ENCODE measurements around the gene SYDE2.
"Not testable (repeated sequence)": the region's sequence is repeated elsewhere in the genome, so short reads cannot be mapped to it uniquely, and the experiment has no call there.

The SYDE2 gene

GRCh38 chr1:85172684-85173337, 28.0 kb downstream of the SYDE2 start:
- no peak for DNase-seq (ENCODE audit: low spot score)

- no peak for DNase-seq (ENCODE audit: low spot score)
Observed at GRCh38 chr1:85171721-85172120, 29.1 kb downstream of the SYDE2 start.

- no peak for DNase-seq (ENCODE audit: low spot score)
Observed at GRCh38 chr1:85168884-85169283, 31.9 kb downstream of the SYDE2 start.

GRCh38 chr1:85166351-85166750, 34.5 kb downstream of the SYDE2 start:
- no peak for DNase-seq (ENCODE audit: low spot score)

- no peak for DNase-seq (ENCODE audit: low spot score)
Observed at GRCh38 chr1:85158910-85159309, 41.9 kb downstream of the SYDE2 start.

GRCh38 chr1:85157436-85157835, 43.4 kb downstream of the SYDE2 start:
- DNase-seq (ENCODE audit: low spot score) = no peak

GRCh38 chr1:85153149-85153891, 47.5 kb downstream of the SYDE2 start:
- no peak for DNase-seq (ENCODE audit: low spot score)

GRCh38 chr1:85151446-85151845, 49.4 kb downstream of the SYDE2 start:
- no peak for DNase-seq (ENCODE audit: low spot score)

- DNase-seq (ENCODE audit: low spot score) = no peak
Observed at GRCh38 chr1:85149805-85150204, 51.0 kb downstream of the SYDE2 start.

- peak; percentile 54 for DNase-seq (ENCODE audit: low spot score)
Observed at GRCh38 chr1:85148524-85149250, 52.1 kb downstream of the SYDE2 start.

GRCh38 chr1:85146972-85147359, 53.9 kb downstream of the SYDE2 start:
- peak; percentile 16 for DNase-seq (ENCODE audit: low spot score)

GRCh38 chr1:85146298-85146971, 54.4 kb downstream of the SYDE2 start:
- not testable (repeated sequence) for DNase-seq (ENCODE audit: low spot score)

- no peak for DNase-seq (ENCODE audit: low spot score)
Observed at GRCh38 chr1:85144351-85144750, 56.5 kb downstream of the SYDE2 start.

GRCh38 chr1:85142753-85143152, 58.1 kb downstream of the SYDE2 start:
- no peak for DNase-seq (ENCODE audit: low spot score)

- DNase-seq (ENCODE audit: low spot score) = not testable (repeated sequence)
Observed at GRCh38 chr1:85138439-85138838, 62.4 kb downstream of the SYDE2 start.

GRCh38 chr1:85137660-85138059, 63.2 kb downstream of the SYDE2 start:
- peak; percentile 23 for DNase-seq (ENCODE audit: low spot score)

- DNase-seq (ENCODE audit: low spot score) = no peak
Observed at GRCh38 chr1:85135392-85135798, 65.4 kb downstream of the SYDE2 start.

GRCh38 chr1:85134583-85135391, 66.0 kb downstream of the SYDE2 start:
- peak; percentile 14 for DNase-seq (ENCODE audit: low spot score)

- DNase-seq (ENCODE audit: low spot score) = no peak
Observed at GRCh38 chr1:85133565-85134159, 67.2 kb downstream of the SYDE2 start.

- DNase-seq (ENCODE audit: low spot score) = no peak
Observed at GRCh38 chr1:85132078-85132720, 68.6 kb downstream of the SYDE2 start.

GRCh38 chr1:85128316-85128715, 72.5 kb downstream of the SYDE2 start:
- peak; percentile 67 for DNase-seq (ENCODE audit: low spot score)

Data from GM03348 (cell line).